ENCODE measurements around the gene G6PC1. TPM values are rescaled to one million over a fixed set of nuclear protein-coding genes. Genes with fewer than 3 reads are reported as not detected.

The G6PC1 gene
- total and polyA plus RNA-seq, 2 of the 13 experiments (the other 11 are each of a cell fraction or from before 2014, with no cell fraction given): 1.7 to 37.9 TPM

GRCh38 chr17:42886283-42887176 is 14.1 kb upstream of the G6PC1 start (continued):
- TF ChIP-seq MIER2 (CRISPR knock-in tag; IDR thresholded peaks at IDR 0.05) (peak; percentile 57; the same call in 1 of the 2 replicates), NAIF1 (CRISPR knock-in tag; IDR thresholded peaks at IDR 0.05; ENCODE audit: borderline replicate concordance) (no peak), RORA (CRISPR knock-in tag; IDR thresholded peaks at IDR 0.05) (no peak), ZBTB1 (CRISPR knock-in tag; IDR thresholded peaks at IDR 0.05; ENCODE audit: borderline replicate concordance) (no peak), HES4 (CRISPR knock-in tag; IDR thresholded peaks at IDR 0.05; ENCODE audit: borderline replicate concordance) (no peak), SNAPC4 (CRISPR knock-in tag; IDR thresholded peaks at IDR 0.05) (no peak; the same call in 1 of the 2 replicates), ZNF124 (CRISPR knock-in tag; IDR thresholded peaks at IDR 0.05) (no peak), ZNF276 (CRISPR knock-in tag; IDR thresholded peaks at IDR 0.05; ENCODE audit: low read depth) (peak; percentile 63; the same call in 1 of the 2 replicates), TCF12 (IDR thresholded peaks at IDR 0.05) (no peak), TCF12 (CRISPR knock-in tag; IDR thresholded peaks at IDR 0.05) (no peak), ZNF615 (CRISPR knock-in tag; IDR thresholded peaks at IDR 0.05; ENCODE audit: borderline replicate concordance) (no peak), ATF2 (CRISPR knock-in tag; IDR thresholded peaks at IDR 0.05) (no peak; the same call in 1 of the 2 replicates), ZNF383 (CRISPR knock-in tag; IDR thresholded peaks at IDR 0.05; ENCODE audit: borderline replicate concordance) (no peak), GATAD1 (CRISPR knock-in tag; IDR thresholded peaks at IDR 0.05) (peak; percentile 31; the same call in 1 of the 2 replicates), ZNF792 (CRISPR knock-in tag; IDR thresholded peaks at IDR 0.05) (peak; percentile 79; the same call in 1 of the 2 replicates), PITX1 (CRISPR knock-in tag; IDR thresholded peaks at IDR 0.05) (peak; percentile 76; the same call in 1 of the 2 replicates)
- TF ChIP-seq, protein P1, sequence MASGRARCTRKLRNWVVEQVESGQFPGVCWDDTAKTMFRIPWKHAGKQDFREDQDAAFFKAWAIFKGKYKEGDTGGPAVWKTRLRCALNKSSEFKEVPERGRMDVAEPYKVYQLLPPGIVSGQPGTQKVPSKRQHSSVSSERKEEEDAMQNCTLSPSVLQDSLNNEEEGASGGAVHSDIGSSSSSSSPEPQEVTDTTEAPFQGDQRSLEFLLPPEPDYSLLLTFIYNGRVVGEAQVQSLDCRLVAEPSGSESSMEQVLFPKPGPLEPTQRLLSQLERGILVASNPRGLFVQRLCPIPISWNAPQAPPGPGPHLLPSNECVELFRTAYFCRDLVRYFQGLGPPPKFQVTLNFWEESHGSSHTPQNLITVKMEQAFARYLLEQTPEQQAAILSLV (CRISPR knock-in tag; IDR thresholded peaks at IDR 0.05; ENCODE audit: borderline replicate concordance): peak; percentile 82
- TF ChIP-seq, protein P2, sequence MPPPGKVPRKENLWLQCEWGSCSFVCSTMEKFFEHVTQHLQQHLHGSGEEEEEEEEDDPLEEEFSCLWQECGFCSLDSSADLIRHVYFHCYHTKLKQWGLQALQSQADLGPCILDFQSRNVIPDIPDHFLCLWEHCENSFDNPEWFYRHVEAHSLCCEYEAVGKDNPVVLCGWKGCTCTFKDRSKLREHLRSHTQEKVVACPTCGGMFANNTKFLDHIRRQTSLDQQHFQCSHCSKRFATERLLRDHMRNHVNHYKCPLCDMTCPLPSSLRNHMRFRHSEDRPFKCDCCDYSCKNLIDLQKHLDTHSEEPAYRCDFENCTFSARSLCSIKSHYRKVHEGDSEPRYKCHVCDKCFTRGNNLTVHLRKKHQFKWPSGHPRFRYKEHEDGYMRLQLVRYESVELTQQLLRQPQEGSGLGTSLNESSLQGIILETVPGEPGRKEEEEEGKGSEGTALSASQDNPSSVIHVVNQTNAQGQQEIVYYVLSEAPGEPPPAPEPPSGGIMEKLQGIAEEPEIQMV (CRISPR knock-in tag; IDR thresholded peaks at IDR 0.05; ENCODE audit: low read depth): peak; percentile 92

Data from HepG2 (cell line).